ENCODE data around the gene ENOX1. TPM values are rescaled to one million over a fixed set of nuclear protein-coding genes. Genes with fewer than 3 reads are reported as not detected.

The ENOX1 gene
- total and polyA plus RNA-seq, 9 of the 15 experiments (the other 6 are each of a cell fraction or from before 2014, with no cell fraction given): not detected

GRCh38 chr13:43579321-43579720 is 207.5 kb downstream of the ENOX1 start (continued):
- TF ChIP-seq, protein P1, sequence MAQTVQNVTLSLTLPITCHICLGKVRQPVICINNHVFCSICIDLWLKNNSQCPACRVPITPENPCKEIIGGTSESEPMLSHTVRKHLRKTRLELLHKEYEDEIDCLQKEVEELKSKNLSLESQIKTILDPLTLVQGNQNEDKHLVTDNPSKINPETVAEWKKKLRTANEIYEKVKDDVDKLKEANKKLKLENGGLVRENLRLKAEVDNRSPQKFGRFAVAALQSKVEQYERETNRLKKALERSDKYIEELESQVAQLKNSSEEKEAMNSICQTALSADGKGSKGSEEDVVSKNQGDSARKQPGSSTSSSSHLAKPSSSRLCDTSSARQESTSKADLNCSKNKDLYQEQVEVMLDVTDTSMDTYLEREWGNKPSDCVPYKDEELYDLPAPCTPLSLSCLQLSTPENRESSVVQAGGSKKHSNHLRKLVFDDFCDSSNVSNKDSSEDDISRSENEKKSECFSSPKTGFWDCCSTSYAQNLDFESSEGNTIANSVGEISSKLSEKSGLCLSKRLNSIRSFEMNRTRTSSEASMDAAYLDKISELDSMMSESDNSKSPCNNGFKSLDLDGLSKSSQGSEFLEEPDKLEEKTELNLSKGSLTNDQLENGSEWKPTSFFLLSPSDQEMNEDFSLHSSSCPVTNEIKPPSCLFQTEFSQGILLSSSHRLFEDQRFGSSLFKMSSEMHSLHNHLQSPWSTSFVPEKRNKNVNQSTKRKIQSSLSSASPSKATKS (CRISPR knock-in tag; IDR thresholded peaks at IDR 0.05): no peak
- TF ChIP-seq ARID2 (IDR thresholded peaks at IDR 0.05) (no peak), MAFK (IDR thresholded peaks at IDR 0.05; ENCODE audit: low read length) (no peak)

GRCh38 chr13:43574605-43575004 is 212.2 kb downstream of the ENOX1 start:
- no peaks in the 10 kb centered on the region for H3K9me1 ChIP-seq (ENCODE audit: control insufficient read depth, insufficient read depth, low read length)
- no peak overlapping the region for H3K4me3 ChIP-seq
- ChIA-PET CTCF (ENCODE audit: low intra/inter-chr PET ratio) (no interaction called here), POLR2A (no interaction called here)
- no peak overlapping the region for H3K9ac ChIP-seq (ENCODE audit: insufficient read depth in 1 of 2, low read depth in 2 of 2, low read length in 2 of 2)
- H3K27ac ChIP-seq (ENCODE audit: extremely low read depth, low read depth, low read length): no peak overlapping the region
- no peak for FAIRE-seq
- no peaks in the 10 kb centered on the region for H3K36me3 ChIP-seq (ENCODE audit: control insufficient read depth, insufficient read depth, low read length)
- no peaks in the 10 kb centered on the region for H3K27me3 ChIP-seq (ENCODE audit: control insufficient read depth in 2 of 2, insufficient read depth in 2 of 2, low read length in 2 of 2)
- no peaks in the 10 kb centered on the region for H3K9me3 ChIP-seq (replicated peaks; ENCODE audit: control insufficient read depth, insufficient read depth, low read depth, low read length)
- no peak for ATAC-seq
- WGBS (ENCODE audit: insufficient coverage, low coverage, missing lambda C conversion rate): 0% methylated on average over 4 of the region's 4 CpGs
- no peak overlapping the region for H2AFZ ChIP-seq (ENCODE audit: low read depth, low read length)
- in situ Hi-C loops (cut with MboI) (no loop called here), intact Hi-C loops (cut with micrococcal nuclease) (no loop called here)
- no peaks in the 10 kb centered on the region for H3K4me1 ChIP-seq (replicated peaks in 1 of 2; ENCODE audit: control insufficient read depth in 2 of 2, insufficient read depth in 2 of 2, low read length in 2 of 2)
- no peaks in the 10 kb centered on the region for H4K20me1 ChIP-seq (replicated peaks; ENCODE audit: control insufficient read depth, insufficient read depth, low read length)
- BruUV-seq (replicated peaks): no TSS peak
- no peaks in the 10 kb centered on the region for H3K79me2 ChIP-seq (ENCODE audit: control insufficient read depth, insufficient read depth, low read length)
- no peak for DNase-seq (ENCODE audit: extremely low read depth in 1 of 4, low spot score in 3 of 4)
- no peak overlapping the region for H3K4me2 ChIP-seq (ENCODE audit: insufficient read depth, low read length)
- TF ChIP-seq NR2F6 (CRISPR knock-in tag; IDR thresholded peaks at IDR 0.05) (no peak), CHD4 (IDR thresholded peaks at IDR 0.05; ENCODE audit: insufficient read depth, insufficient replicate concordance, low read depth, low read length, poor library complexity, severe bottlenecking) (no peak), RBFOX2 (IDR thresholded peaks at IDR 0.05; ENCODE audit: low read depth, low read length) (no peak), FUS (optimal IDR thresholded peaks at IDR 0.05; ENCODE audit: low read depth, low read length) (no peak), ZNF57 (CRISPR knock-in tag; IDR thresholded peaks at IDR 0.05) (no peak), GTF3C2 (IDR thresholded peaks at IDR 0.05; ENCODE audit: borderline replicate concordance, extremely low read depth, insufficient read length) (no peak), POLR2AphosphoS2 (IDR thresholded peaks at IDR 0.05; ENCODE audit: low read length) (no peak), HSF4 (CRISPR knock-in tag; IDR thresholded peaks at IDR 0.05; ENCODE audit: borderline replicate concordance) (no peak), HEY1 (CRISPR knock-in tag; IDR thresholded peaks at IDR 0.05; ENCODE audit: borderline replicate concordance) (no peak), HNRNPL (IDR thresholded peaks at IDR 0.05; ENCODE audit: low read depth, low read length) (no peak), NCOA2 (IDR thresholded peaks at IDR 0.05; ENCODE audit: partially characterized antibody in 2 of 2) (no peak), LCOR (CRISPR knock-in tag; IDR thresholded peaks at IDR 0.05) (no peak), NUFIP1 (IDR thresholded peaks at IDR 0.05; ENCODE audit: partially characterized antibody) (no peak), MYNN (IDR thresholded peaks at IDR 0.05) (no peak), MYNN (CRISPR knock-in tag; IDR thresholded peaks at IDR 0.05) (no peak), SLC30A9 (CRISPR knock-in tag; IDR thresholded peaks at IDR 0.05) (no peak)
